Activated CD4-positive, alpha-beta memory T cell treated with anti-CD3 and anti-CD28 coated beads for 36 hours (primary cell): Measurements from ENCODE around the gene PIH1D1. TPM values are rescaled to one million over a fixed set of nuclear protein-coding genes. Genes with fewer than 3 reads are reported as not detected.
A peak's percentile ranks its signal among the peaks of the same experiment; 100 is the strongest.

Experiments
- CTCF ChIA-PET: fragments of 350-600 bp; sonication (Branson Sonifier 250); formaldehyde crosslinking; loops from one replicate; lab custom pipeline; 2021; ENCODE audit warnings: antibody characterized with exemption, inconsistent platforms; lab: Charles Lee
- POLR2A ChIA-PET: fragments of 350-600 bp; sonication (Branson Sonifier 250); formaldehyde crosslinking; loops from one replicate; lab custom pipeline; 2021; ENCODE audit warnings: antibody characterized with exemption; lab: Charles Lee
- DNase-seq: peaks from one replicate; pipeline ENCODE4 v3.0.0-alpha.2; 2020
- H3K27ac Mint-ChIP-seq: one replicate; pipeline ENCODE4 v1.8.0; 2021; ENCODE audit warnings: mixed read lengths
- H3K27me3 Mint-ChIP-seq: one replicate; pipeline ENCODE4 v1.8.0; 2021; ENCODE audit warnings: mixed read lengths
- H3K36me3 Mint-ChIP-seq: one replicate; pipeline ENCODE4 v1.8.0; 2021; ENCODE audit warnings: mixed read lengths
- H3K4me1 Mint-ChIP-seq: one replicate; pipeline ENCODE4 v1.8.0; 2021; ENCODE audit warnings: low read depth, mixed read lengths
- H3K4me3 Mint-ChIP-seq: one replicate; pipeline ENCODE4 v1.8.0; 2021; ENCODE audit warnings: mild to moderate bottlenecking, mixed read lengths
- H3K9me3 Mint-ChIP-seq: one replicate; pipeline ENCODE4 v1.8.0; 2021; ENCODE audit warnings: mixed read lengths
- intact Hi-C: fragments of 100-400 bp; cut with micrococcal nuclease; formaldehyde crosslinking; loops from one replicate; pipeline ENCODE4 v1.15.1; 2023
- total RNA-seq, 2 experiments: library from RNA; stranded (reverse); gene quantifications; one replicate each; pipeline ENCODE4 v1.2.3, GENCODE V29; 2021

The PIH1D1 gene
- total RNA-seq, 2 experiments from 2014 or later, result 117 to 129 TPM

- peak; percentile 42 for DNase-seq
- Mint-ChIP-seq H3K4me1 (peaks cover 28% of the 10 kb centered on the region), H3K4me3 (peak overlapping the region; percentile 74), H3K27me3 (peaks cover 48% of the 10 kb centered on the region), H3K27ac (no peak overlapping the region), H3K36me3 (peaks cover 9% of the 10 kb centered on the region), H3K9me3 (no peaks in the 10 kb centered on the region)
- intact Hi-C loops, result loop anchor here (2.0 kb wide), 2 partner anchors 28 to 176 kb away; no protein-coding TSS in a partner anchor
- POLR2A ChIA-PET, result no interaction called here
- CTCF ChIA-PET, result interaction anchor here (0.5 to 4.0 kb wide), 11 partner anchors 10 to 175 kb away, joined by 3 to 48 read pairs (median 4); partner anchors contain the start of gene PIH1D1
Observed at GRCh38 chr19:49442354-49442753, 9.3 kb downstream of the PIH1D1 start.

GRCh38 chr19:49441960-49442350 lies 9.7 kb downstream of the PIH1D1 start:
- Mint-ChIP-seq H3K9me3 (no peaks in the 10 kb centered on the region), H3K27ac (peak overlapping the region; percentile 21), H3K27me3 (peaks cover 51% of the 10 kb centered on the region), H3K4me3 (peak overlapping the region; percentile 74), H3K36me3 (peaks cover 8% of the 10 kb centered on the region), H3K4me1 (peaks cover 28% of the 10 kb centered on the region)
- ChIA-PET CTCF (interaction anchor here (0.8 to 4.0 kb wide), 5 partner anchors 12 to 174 kb away, joined by 3 to 48 read pairs (median 4); no protein-coding TSS in a partner anchor), POLR2A (no interaction called here)
- no peak for DNase-seq
- intact Hi-C loops, result loop anchor here (2.0 kb wide), 2 partner anchors 29 to 175 kb away; no protein-coding TSS in a partner anchor

GRCh38 chr19:49441210-49441959 lies 10.2 kb downstream of the PIH1D1 start, which contains the start of gene SLC17A7:
Gene SLC17A7 (minus strand): TSS chr19:49441527. CDS start chr19:49441379, 148 bp downstream.
- peaks cover 29% of the 10 kb centered on the region for H3K4me1 Mint-ChIP-seq

GRCh38 chr19:49440439-49441209 lies 11.0 kb downstream of the PIH1D1 start:
- intact Hi-C loops, result no loop called here
- Mint-ChIP-seq H3K27ac (no peak overlapping the region), H3K9me3 (no peaks in the 10 kb centered on the region), H3K4me3 (no peak overlapping the region), H3K27me3 (peaks cover 64% of the 10 kb centered on the region), H3K36me3 (no peaks in the 10 kb centered on the region), H3K4me1 (peaks cover 34% of the 10 kb centered on the region)
- POLR2A ChIA-PET, result interaction anchor here (1.0 kb wide), 1 partner anchor 48 kb away, joined by 3 read pairs; no protein-coding TSS in a partner anchor
- no peak for DNase-seq
- CTCF ChIA-PET, result interaction anchor here (1.1 to 1.8 kb wide), 4 partner anchors 11 to 49 kb away, joined by 3 to 4 read pairs (median 3); no protein-coding TSS in a partner anchor

More at GRCh38 chr19:49441210-49441959, 10.2 kb downstream of the PIH1D1 start, which contains the start of gene SLC17A7:
- H3K4me3 Mint-ChIP-seq, result peak within 1 kb of the TSS; percentile 74
- DNase-seq, result peak; percentile 67
- ChIA-PET POLR2A (no interaction called here), CTCF (interaction anchor here (0.8 to 4.0 kb wide), 4 partner anchors 11 to 174 kb away, joined by 3 to 48 read pairs (median 4); no protein-coding TSS in a partner anchor)
- H3K9me3 Mint-ChIP-seq, result no peaks in the 10 kb centered on the region
- peaks cover 3% of the 10 kb centered on the region for H3K36me3 Mint-ChIP-seq
- H3K27ac Mint-ChIP-seq, result peak within 1 kb of the TSS; percentile 21
- peaks cover 56% of the 10 kb centered on the region for H3K27me3 Mint-ChIP-seq
- intact Hi-C loops, result no loop called here

GRCh38 chr19:49439836-49440235 lies 11.8 kb downstream of the PIH1D1 start:
- H3K4me3 Mint-ChIP-seq, result no peak overlapping the region

GRCh38 chr19:49438261-49438660 lies 13.4 kb downstream of the PIH1D1 start:
- no peak overlapping the region for H3K27ac Mint-ChIP-seq
- peaks cover 82% of the 10 kb centered on the region for H3K27me3 Mint-ChIP-seq
- H3K9me3 Mint-ChIP-seq, result no peaks in the 10 kb centered on the region
- no peaks in the 10 kb centered on the region for H3K36me3 Mint-ChIP-seq
- H3K4me3 Mint-ChIP-seq, result no peak overlapping the region
- POLR2A ChIA-PET, result no interaction called here
- no peak for DNase-seq
- CTCF ChIA-PET, result no interaction called here
- intact Hi-C loops, result no loop called here
- peaks cover 26% of the 10 kb centered on the region for H3K4me1 Mint-ChIP-seq

More at GRCh38 chr19:49439836-49440235, 11.8 kb downstream of the PIH1D1 start:
- ChIA-PET POLR2A (interaction anchor here (0.6 to 1.0 kb wide), 2 partner anchors 17 to 48 kb away, joined by 3 to 4 read pairs; no protein-coding TSS in a partner anchor), CTCF (interaction anchor here (1.1 to 1.4 kb wide), 3 partner anchors 18 to 48 kb away, joined by 3 read pairs; no protein-coding TSS in a partner anchor)
- no peaks in the 10 kb centered on the region for H3K9me3 Mint-ChIP-seq
- no peaks in the 10 kb centered on the region for H3K36me3 Mint-ChIP-seq
- H3K27me3 Mint-ChIP-seq, result peaks cover 72% of the 10 kb centered on the region
- no peak for DNase-seq
- intact Hi-C loops, result no loop called here
- H3K4me1 Mint-ChIP-seq, result peaks cover 29% of the 10 kb centered on the region
- no peak overlapping the region for H3K27ac Mint-ChIP-seq

- Mint-ChIP-seq H3K4me1 (peaks cover 27% of the 10 kb centered on the region), H3K27me3 (peaks cover 86% of the 10 kb centered on the region), H3K9me3 (no peaks in the 10 kb centered on the region), H3K4me3 (no peak overlapping the region), H3K36me3 (no peaks in the 10 kb centered on the region), H3K27ac (no peak overlapping the region)
- POLR2A ChIA-PET, result no interaction called here
- CTCF ChIA-PET, result interaction anchor here (1.2 kb wide), 1 partner anchor 33 kb away, joined by 5 read pairs; no protein-coding TSS in a partner anchor
- no peak for DNase-seq
- intact Hi-C loops, result no loop called here
Observed at GRCh38 chr19:49437231-49437630, 14.4 kb downstream of the PIH1D1 start.

GRCh38 chr19:49436381-49437017 lies 15.1 kb downstream of the PIH1D1 start:
- ChIA-PET POLR2A (no interaction called here), CTCF (interaction anchor here (0.6 to 1.7 kb wide), 6 partner anchors 14 to 170 kb away, joined by 3 to 7 read pairs (median 4); partner anchors contain the start of gene PTH2)
- no peaks in the 10 kb centered on the region for H3K9me3 Mint-ChIP-seq
- no peak overlapping the region for H3K27ac Mint-ChIP-seq
- DNase-seq, result peak; percentile 80
- H3K4me1 Mint-ChIP-seq, result peaks cover 23% of the 10 kb centered on the region
- H3K4me3 Mint-ChIP-seq, result no peak overlapping the region
- no peaks in the 10 kb centered on the region for H3K36me3 Mint-ChIP-seq
- intact Hi-C loops, result no loop called here
- H3K27me3 Mint-ChIP-seq, result peaks cover 83% of the 10 kb centered on the region

- H3K9me3 Mint-ChIP-seq, result no peaks in the 10 kb centered on the region
- H3K27ac Mint-ChIP-seq, result no peak overlapping the region
- H3K4me3 Mint-ChIP-seq, result no peak overlapping the region
- peaks cover 19% of the 10 kb centered on the region for H3K4me1 Mint-ChIP-seq
- ChIA-PET CTCF (interaction anchor here (1.3 to 1.7 kb wide), 3 partner anchors 13 to 136 kb away, joined by 4 to 7 read pairs (median 5); partner anchors contain the start of gene PTH2), POLR2A (interaction anchor here (0.5 kb wide), 1 partner anchor 325 kb away, joined by 3 read pairs; no protein-coding TSS in a partner anchor)
- DNase-seq, result no peak
- peaks cover 84% of the 10 kb centered on the region for H3K27me3 Mint-ChIP-seq
- intact Hi-C loops, result no loop called here
- H3K36me3 Mint-ChIP-seq, result no peaks in the 10 kb centered on the region
Observed at GRCh38 chr19:49435670-49436069, 15.9 kb downstream of the PIH1D1 start.

GRCh38 chr19:49434907-49435583 lies 16.6 kb downstream of the PIH1D1 start:
- peaks cover 19% of the 10 kb centered on the region for H3K4me1 Mint-ChIP-seq
- H3K9me3 Mint-ChIP-seq, result no peaks in the 10 kb centered on the region
- intact Hi-C loops, result no loop called here
- no peak overlapping the region for H3K4me3 Mint-ChIP-seq
- ChIA-PET POLR2A (interaction anchor here (0.5 kb wide), 1 partner anchor 324 kb away, joined by 3 read pairs; no protein-coding TSS in a partner anchor), CTCF (interaction anchor here (1.1 to 1.7 kb wide), 3 partner anchors 16 to 135 kb away, joined by 4 to 7 read pairs (median 5); no protein-coding TSS in a partner anchor)
- H3K36me3 Mint-ChIP-seq, result no peaks in the 10 kb centered on the region
- H3K27ac Mint-ChIP-seq, result no peak overlapping the region
- peaks cover 84% of the 10 kb centered on the region for H3K27me3 Mint-ChIP-seq
- DNase-seq, result no peak
